Pancreas (tissue), 10 donors: ENCODE data around the gene WDR77. TPM values are rescaled to one million over a fixed set of nuclear protein-coding genes. Genes with fewer than 3 reads are reported as not detected.

Source experiments
- ATAC-seq, 4 donors: fragments of 200-7000 bp; cut with Tn5 transposase; one replicate each; pipeline versions ENCODE4 v1.8.0 to v1.9.1; 2020; ENCODE audit warnings: mild to moderate bottlenecking in 4 of 4, moderate library complexity in 4 of 4
- DNase-seq, 6 donors: peaks; one replicate each; pipeline ENCODE4 v3.0.0-alpha.2; 2020
- FAIRE-seq: peaks from 2 replicates; lab custom pipeline; 2012; peaks lifted over from hg19 to GRCh38; lab: Jason Lieb, UNC
- H3K27ac ChIP-seq, 4 donors: fragments of 200-600 bp; sonication (generic); 1 replicate in 3 of 4; 2 replicates in 1 of 4; pipeline versions ENCODE4 v1.5.0 to v1.8.0; 2020
- H3K27me3 ChIP-seq, 4 donors: fragments of 200-600 bp; one replicate each; pipeline ENCODE4 v1.8.0; 2021
- H3K36me3 ChIP-seq, 3 donors: fragments of 200-600 bp; sonication (generic) in 1 of 3; one replicate each; pipeline versions ENCODE4 v1.5.0 to v1.8.0; 2020 to 2021
- H3K4me1 ChIP-seq, 3 donors: fragments of 200-600 bp; one replicate each; pipeline ENCODE4 v1.8.0; 2021
- H3K4me3 ChIP-seq, 4 donors: fragments of 200-600 bp; sonication (generic) in 2 of 4; one replicate each; pipeline versions ENCODE4 v1.5.0 to v1.8.0; 2020 to 2021
- H3K9me3 ChIP-seq, 4 donors: fragments of 200-600 bp; one replicate each; pipeline ENCODE4 v1.8.0; 2021
- CTCF ChIP-seq, 4 donors: fragments of 200-600 bp; sonication (generic) in 3 of 4; IDR thresholded peaks; one replicate each; pipeline versions ENCODE4 v1.5.0 to v1.8.0; 2021; ENCODE audit warnings: antibody characterized with exemption in 4 of 4
- WGBS, 2 donors: extraction: QIAGEN DNeasy Blood & Tissue Kit; methylation state at CpG; one replicate each; pipeline ENCODE4 v1.1.7; 2013; 5-methylcytosine and 5-hydroxymethylcytosine counted together
- intact Hi-C, 3 donors: fragments of 100-400 bp; cut with DNase I; formaldehyde crosslinking; loops; one replicate each; pipeline versions ENCODE4 v1.11.1 to v1.14.2; 2022
- polyA plus RNA-seq, 2 donors: library from polyadenylated mRNA; stranded (reverse); fragments of 200-250 nt; gene quantifications; one replicate each; pipeline ENCODE4 v1.2.3, GENCODE V29; 2013
- total RNA-seq, 6 donors: library from RNA; stranded (reverse); fragmentation: NEBNext Ultra II Directional in 4 of 6; extraction: Animal tissue kit (Norgen Biotek cat#: 25700) in 4 of 6; gene quantifications; one replicate each; pipeline versions ENCODE4 v1.2.1 to v1.2.4, GENCODE V29; 2021 to 2023
- donor health status: healthy with polysubstance abuse.
- donor health status: DM: no; HTN: no; CAD: no; lungs with moderate emphysema.
- donor health status: DM: no; HTN: no; CAD: no.
- donor health status: control.
- donor health status: control.
- donor health status: Bipolar disorder and iron deficiency.
- donor health status: DM: yes; HTN: yes; CAD: no.
- donor health status: DM: no; HTN: no; CAD: no.
- donor health status: DM: no; HTN: no; CAD: no.
- donor health status: DM: yes; HTN: yes; CAD: no.

Gene WDR77
- total and polyA plus RNA-seq, 8 donors = 4.8 to 15.2 (median 10.1) TPM

- 43 to 50% methylated on average over 4 of the region's 4 CpGs for WGBS, 2 donors
- ATAC-seq = peak in 3 of 4 donors; percentile 23 to 57 (median 45)
- H3K36me3 ChIP-seq = peaks cover 2 to 44% (median 20%) of the 10 kb centered on the region in 3 donors
- no peaks in the 10 kb centered on the region for H3K9me3 ChIP-seq
- peaks cover 6 to 19% (median 16%) of the 10 kb centered on the region in 3 donors for H3K4me1 ChIP-seq
- TF ChIP-seq CTCF (IDR thresholded peaks at IDR 0.05) = no peak
- FAIRE-seq = no peak
- H3K27ac ChIP-seq = peak overlapping the region in 2 of 4 donors; percentile 15 to 51
- no peak overlapping the region for H3K4me3 ChIP-seq
- no peak for DNase-seq
- intact Hi-C loops = no loop called here
- H3K27me3 ChIP-seq = no peaks in the 10 kb centered on the region
Observed at GRCh38 chr1:111462370-111463028, 13.4 kb upstream of the WDR77 start.

- intact Hi-C loops = no loop called here
- no peak for TF ChIP-seq CTCF (IDR thresholded peaks at IDR 0.05)
- DNase-seq (no peak), FAIRE-seq (no peak), ATAC-seq (no peak)
- Histone ChIP-seq H3K4me1 (peaks cover 6 to 19% (median 16%) of the 10 kb centered on the region in 3 donors), H3K36me3 (peaks cover 2 to 51% (median 20%) of the 10 kb centered on the region in 3 donors), H3K4me3 (no peak overlapping the region), H3K27me3 (no peaks in the 10 kb centered on the region), H3K27ac (no peak overlapping the region), H3K9me3 (no peaks in the 10 kb centered on the region)
- WGBS, 2 donors = 97 to 98% methylated on average over 6 of the region's 6 CpGs
Observed at GRCh38 chr1:111461765-111462164, 12.7 kb upstream of the WDR77 start.

- peaks cover 2 to 44% (median 23%) of the 10 kb centered on the region in 3 donors for H3K36me3 ChIP-seq
- H3K4me1 ChIP-seq = peaks cover 1 to 19% (median 7%) of the 10 kb centered on the region in 3 donors
- no peak for FAIRE-seq
- no peak overlapping the region for H3K27ac ChIP-seq
- ATAC-seq = no peak
- no peak for TF ChIP-seq CTCF (IDR thresholded peaks at IDR 0.05)
- H3K27me3 ChIP-seq = no peaks in the 10 kb centered on the region
- 90 to 96% methylated on average over 3 of the region's 3 CpGs for WGBS, 2 donors
- no peaks in the 10 kb centered on the region for H3K9me3 ChIP-seq
- DNase-seq = no peak
- no peak overlapping the region for H3K4me3 ChIP-seq
- intact Hi-C loops = no loop called here
Observed at GRCh38 chr1:111455642-111456031, 6.6 kb upstream of the WDR77 start.

GRCh38 chr1:111454859-111455641, 6.0 kb upstream of the WDR77 start:
- WGBS, 2 donors = 71 to 72% methylated on average over 5 of the region's 5 CpGs
- FAIRE-seq = no peak

More at GRCh38 chr1:111454859-111455641, 6.0 kb upstream of the WDR77 start:
- no peak overlapping the region for H3K4me3 ChIP-seq
- ATAC-seq = no peak
- TF ChIP-seq CTCF (IDR thresholded peaks at IDR 0.05) = no peak
- no peak overlapping the region for H3K27ac ChIP-seq
- intact Hi-C loops = no loop called here
- DNase-seq = no peak
- no peaks in the 10 kb centered on the region for H3K9me3 ChIP-seq
- H3K4me1 ChIP-seq = peaks cover 7 to 24% (median 11%) of the 10 kb centered on the region in 3 donors
- H3K36me3 ChIP-seq = peaks cover 2 to 39% (median 22%) of the 10 kb centered on the region in 3 donors
- no peaks in the 10 kb centered on the region for H3K27me3 ChIP-seq
